ENCODE data around the gene PLAAT4. TPM values are rescaled to one million over a fixed set of nuclear protein-coding genes. Genes with fewer than 3 reads are reported as not detected.

Gene PLAAT4
- total RNA-seq (2021; ENCODE audit: unreplicated experiment), result 0.52 TPM
- 0.16 TPM in 1 of 2 replicates, not detected in the other for polyA plus RNA-seq (2012)
- Bru-seq, nascent RNA, result not detected
- not detected for BruChase-seq, experiment 1, labeled RNA remaining after a 6-hour chase
- BruChase-seq, experiment 2, labeled RNA remaining after a 2-hour chase, result not detected
- long read RNA-seq, result 0 reads

GRCh38 chr11:63536669-63537292 is at the start of gene PLAAT4:
TSS of gene PLAAT4 (plus strand) at chr11:63536808. CDS start at chr11:63536869, 61 bp downstream.
- BruUV-seq (replicated peaks), result no TSS peak
- ChIA-PET RAD21 (ENCODE audit: low non-redundant PET in 1 of 2, low total read pairs in 2 of 2, uncharacterized antibody in 2 of 2, unreplicated experiment in 2 of 2) (no interaction called here), POLR2A (no interaction called here), CTCF (no interaction called here)
- Histone ChIP-seq H3K4me2 (ENCODE audit: low read length) (peak within 1 kb of the TSS; percentile 27; the same call in 1 of the 2 replicates), H4K20me1 (ENCODE audit: insufficient read depth) (no peaks in the 10 kb centered on the region), H3K27me3 (ENCODE audit: insufficient read depth, low read length) (no peaks in the 10 kb centered on the region; the same call in 1 of the 2 replicates), H3K36me3 (ENCODE audit: control insufficient read depth in 1 of 2, insufficient read depth in 2 of 2, low read length in 2 of 2) (no peaks in the 10 kb centered on the region), H3K79me2 (ENCODE audit: insufficient read depth, low read length) (no peaks in the 10 kb centered on the region), H2AFZ (ENCODE audit: low read depth, low read length, poor library complexity, severe bottlenecking) (no peak within 1 kb of the TSS), H3K4me1 (ENCODE audit: control insufficient read depth in 1 of 2, insufficient read depth in 2 of 2, low read length in 2 of 2) (peaks cover 0 to under 1% of the 10 kb centered on the region in 2 experiments; a peak in 2 of 4 replicates), H3K9me3 (ENCODE audit: control insufficient read depth in 1 of 2, insufficient read depth in 1 of 2, low read depth in 1 of 2, low read length in 2 of 2) (no peaks in the 10 kb centered on the region), H3K9ac (ENCODE audit: low read length) (no peak within 1 kb of the TSS), H3K4me3 (replicated peaks in 1 of 2; ENCODE audit: low read depth in 1 of 2, low read length in 2 of 2) (no peak within 1 kb of the TSS), H3K27ac (ENCODE audit: low read depth, low read length) (no peak within 1 kb of the TSS), H3K9me2 (ENCODE audit: insufficient read depth) (no peaks in the 10 kb centered on the region)
- intact Hi-C loops (cut with micrococcal nuclease), result no loop called here
- TF ChIP-seq CBX3 (IDR thresholded peaks at IDR 0.05; ENCODE audit: low read depth), result no peak
- TF ChIP-seq TCF7L2 (IDR thresholded peaks at IDR 0.05; ENCODE audit: borderline replicate concordance, extremely low read depth, insufficient read depth, insufficient read length), result no peak
- TF ChIP-seq EGR1 (IDR thresholded peaks at IDR 0.05; ENCODE audit: low read depth), result no peak
- TF ChIP-seq CEBPB (IDR thresholded peaks at IDR 0.05; ENCODE audit: low read depth), result no peak
- no peak for TF ChIP-seq JUND (IDR thresholded peaks at IDR 0.05)
- TF ChIP-seq YY1 (IDR thresholded peaks at IDR 0.05; ENCODE audit: extremely low read depth, insufficient replicate concordance, low read depth, low read length), result no peak
- no peak for TF ChIP-seq MAX (IDR thresholded peaks at IDR 0.05)
- TF ChIP-seq SIN3A (IDR thresholded peaks at IDR 0.05; ENCODE audit: low read depth), result no peak
- no peak for TF ChIP-seq ELF1 (IDR thresholded peaks at IDR 0.05; ENCODE audit: borderline replicate concordance, low read depth)
- ATAC-seq (no peak), DNase-seq (ENCODE audit: low read depth, low spot score) (no peak)

- TF ChIP-seq ZFX (IDR thresholded peaks at IDR 0.05) (no peak), SIN3A (IDR thresholded peaks at IDR 0.05; ENCODE audit: low read depth) (no peak), EZH2 (IDR thresholded peaks at IDR 0.05) (no peak), RAD21 (IDR thresholded peaks at IDR 0.05; ENCODE audit: low read depth) (no peak), REST (IDR thresholded peaks at IDR 0.05; ENCODE audit: low read depth) (no peak), EGR1 (IDR thresholded peaks at IDR 0.05; ENCODE audit: low read depth) (no peak), MAX (IDR thresholded peaks at IDR 0.05) (no peak), ATF3 (IDR thresholded peaks at IDR 0.05) (no peak), EZH2phosphoT487 (IDR thresholded peaks at IDR 0.05; ENCODE audit: borderline replicate concordance) (no peak), POLR2A (IDR thresholded peaks at IDR 0.05; ENCODE audit: borderline replicate concordance, extremely low read depth, insufficient read depth, insufficient read length) (no peak), CBX3 (IDR thresholded peaks at IDR 0.05; ENCODE audit: low read depth) (no peak)
- H3K27me3 ChIP-seq (ENCODE audit: insufficient read depth, low read length), result no peaks in the 10 kb centered on the region
- no peaks in the 10 kb centered on the region for H3K4me1 ChIP-seq (ENCODE audit: control insufficient read depth in 1 of 2, insufficient read depth in 2 of 2, low read length in 2 of 2)
- 0 out of 4 replicates have a peak, but pooled peaks cover 0 to 5% of the 10 kb centered on the region in 2 experiments for H3K9me3 ChIP-seq (ENCODE audit: control insufficient read depth in 1 of 2, insufficient read depth in 1 of 2, low read depth in 1 of 2, low read length in 2 of 2)
- no peak for ATAC-seq
- no peaks in the 10 kb centered on the region for H3K36me3 ChIP-seq (ENCODE audit: control insufficient read depth in 1 of 2, insufficient read depth in 2 of 2, low read length in 2 of 2)
- H3K4me2 ChIP-seq (ENCODE audit: low read length), result no peak overlapping the region
- H2AFZ ChIP-seq (ENCODE audit: low read depth, low read length, poor library complexity, severe bottlenecking), result no peak overlapping the region
- no peak overlapping the region for H3K27ac ChIP-seq (ENCODE audit: low read depth, low read length)
- no TSS peak for BruUV-seq (replicated peaks)
- H3K9ac ChIP-seq (ENCODE audit: low read length), result no peak overlapping the region
- ChIA-PET POLR2A (no interaction called here), CTCF (interaction anchor here (4.0 kb wide), 1 partner anchor 9 kb away, joined by 18 read pairs; no protein-coding TSS in a partner anchor), RAD21 (ENCODE audit: low non-redundant PET in 1 of 2, low total read pairs in 2 of 2, uncharacterized antibody in 2 of 2, unreplicated experiment in 2 of 2) (no interaction called here)
- no peak overlapping the region for H3K4me3 ChIP-seq (replicated peaks in 1 of 2; ENCODE audit: low read depth in 1 of 2, low read length in 2 of 2)
- H3K79me2 ChIP-seq (ENCODE audit: insufficient read depth, low read length), result no peaks in the 10 kb centered on the region
- H3K9me2 ChIP-seq (ENCODE audit: insufficient read depth), result no peaks in the 10 kb centered on the region
- no peak for DNase-seq (ENCODE audit: low read depth, low spot score)
- no peaks in the 10 kb centered on the region for H4K20me1 ChIP-seq (ENCODE audit: insufficient read depth)
- intact Hi-C loops (cut with micrococcal nuclease), result no loop called here
Measured at GRCh38 chr11:63488789-63489188, 47.8 kb upstream of the PLAAT4 start.
